Keratinocyte (primary cell): ENCODE data around the gene TM9SF3. TPM values are rescaled to one million over a fixed set of nuclear protein-coding genes. Genes with fewer than 3 reads are reported as not detected.

ENCODE experiments used
- DNase-seq: peaks from one replicate; pipeline ENCODE4 v3.0.0-alpha.2; 2011; ENCODE audit warnings: low read depth, missing footprints, low spot score
- FAIRE-seq: peaks from 2 replicates; lab custom pipeline; 2011; peaks lifted over from hg19 to GRCh38; lab: Jason Lieb, UNC
- H2AFZ ChIP-seq: 2 replicates; pipeline ENCODE4 v1.6.0; 2012; ENCODE audit warnings: low read length, control low read depth, inconsistent platforms; ENCODE audit not compliant: control insufficient read depth
- H3K27ac ChIP-seq: 2 replicates; pipeline ENCODE4 v1.5.1; 2011; ENCODE audit warnings: low read length; ENCODE audit not compliant: control insufficient read depth, insufficient read depth
- H3K27me3 ChIP-seq: 3 replicates; pipeline ENCODE4 v1.6.0; 2011; ENCODE audit warnings: low read length; ENCODE audit not compliant: control insufficient read depth, insufficient read depth; ENCODE audit errors: extremely low read depth
- H3K36me3 ChIP-seq, 2 experiments: 2 replicates in 1 of 2; 3 replicates in 1 of 2; pipeline ENCODE4 v1.5.1; 2011; ENCODE audit warnings: low read length in 2 of 2, mild to moderate bottlenecking in 1 of 2; ENCODE audit not compliant: control insufficient read depth in 2 of 2, insufficient read depth in 2 of 2; ENCODE audit errors: extremely low read depth in 1 of 2
- H3K4me1 ChIP-seq: 3 replicates; pipeline ENCODE4 v1.5.1; 2011; ENCODE audit warnings: low read length; ENCODE audit not compliant: control insufficient read depth, insufficient read depth; ENCODE audit errors: extremely low read depth
- H3K4me2 ChIP-seq: 3 replicates; pipeline ENCODE4 v1.6.0; 2011; ENCODE audit warnings: low read depth, low read length; ENCODE audit not compliant: control insufficient read depth, insufficient read depth; ENCODE audit errors: extremely low read depth
- H3K4me3 ChIP-seq, 3 experiments: fragments of 200-600 bp in 1 of 3; sonication (generic) in 1 of 3; 2 replicates in 2 of 3; 3 replicates in 1 of 3; pipeline ENCODE4 v1.5.1; 2011 to 2016; ENCODE audit warnings: low read length in 3 of 3, mild to moderate bottlenecking in 3 of 3, control low read depth in 2 of 3, inconsistent platforms in 1 of 3, low read depth in 1 of 3, mixed read lengths in 1 of 3, mixed run types in 1 of 3, moderate library complexity in 1 of 3; ENCODE audit not compliant: control insufficient read depth in 2 of 3, insufficient read depth in 2 of 3; ENCODE audit errors: extremely low read depth in 1 of 3
- H3K79me2 ChIP-seq: 2 replicates; pipeline ENCODE4 v1.6.0; 2012; ENCODE audit warnings: low read length; ENCODE audit not compliant: control insufficient read depth, insufficient read depth
- H3K9ac ChIP-seq: 3 replicates; pipeline ENCODE4 v1.6.0; 2011; ENCODE audit warnings: low read length; ENCODE audit not compliant: control insufficient read depth, insufficient read depth; ENCODE audit errors: extremely low read depth
- H3K9me1 ChIP-seq: 3 replicates; pipeline ENCODE4 v1.6.0; 2011; ENCODE audit warnings: low read length; ENCODE audit not compliant: control insufficient read depth, insufficient read depth; ENCODE audit errors: extremely low read depth
- H3K9me3 ChIP-seq: 2 replicates; pipeline ENCODE4 v1.5.1; 2012; ENCODE audit warnings: low read depth, low read length; ENCODE audit not compliant: control insufficient read depth
- H4K20me1 ChIP-seq: 3 replicates; pipeline ENCODE4 v1.6.0; 2011; ENCODE audit warnings: low read length; ENCODE audit not compliant: control insufficient read depth, insufficient read depth; ENCODE audit errors: extremely low read depth
- CTCF ChIP-seq, 3 experiments: IDR thresholded peaks in 1 of 3; conservative IDR thresholded peaks in 1 of 3; optimal IDR thresholded peaks in 1 of 3; 2 replicates in 2 of 3; 3 replicates in 1 of 3; pipeline versions ENCODE3 to v1.5.1; 2011; ENCODE audit warnings: low read length in 3 of 3, mild to moderate bottlenecking in 3 of 3, moderate library complexity in 2 of 3, control low read depth in 1 of 3, inconsistent platforms in 1 of 3; ENCODE audit not compliant: insufficient read depth in 2 of 3; ENCODE audit errors: extremely low read depth in 1 of 3
- EZH2 ChIP-seq: IDR thresholded peaks from one replicate; pipeline ENCODE4 v1.6.1; 2012; ENCODE audit warnings: inconsistent platforms, mild to moderate bottlenecking, low read length, moderate library complexity
- dilution Hi-C: fragments of 300-500 bp; cut with MboI; formaldehyde crosslinking; loops from one replicate; pipeline ENCODE4 v1.7.0; 2020; ENCODE audit warnings: low sequenced_read_pairs; ENCODE audit not compliant: extremely low pct_ligation_motif_present
- polyA plus RNA-seq, 5 experiments: library from polyadenylated mRNA; depleted of rRNA in 3 of 5; stranded (reverse) in 3 of 5; stranded (forward) in 1 of 5; unstranded in 1 of 5; fragments of >200 nt; gene quantifications; 1 replicate in 1 of 5; 2 replicates in 3 of 5; 3 replicates in 1 of 5; pipeline versions ENCODE4 v1.2.1 to v1.2.3, GENCODE V29; 2011 to 2012; ENCODE audit warnings: missing spikeins in 2 of 5, low read depth in 1 of 5, low replicate concordance in 1 of 5

TM9SF3 gene
- polyA plus RNA-seq, 1 donor (not counting 4 experiments of a cell fraction or from before 2014, with no cell fraction given): 90.0 TPM

GRCh38 chr10:96500519-96500918, 86.3 kb downstream of the TM9SF3 start:
- DNase-seq: no peak
- Histone ChIP-seq H2AFZ (no peak overlapping the region), H3K9me3 (no peaks in the 10 kb centered on the region), H4K20me1 (no peaks in the 10 kb centered on the region), H3K4me3 (no peak overlapping the region), H3K27me3 (no peaks in the 10 kb centered on the region), H3K4me1 (peaks cover 21% of the 10 kb centered on the region), H3K9me1 (no peaks in the 10 kb centered on the region), H3K4me2 (no peak overlapping the region), H3K36me3 (no peaks in the 10 kb centered on the region), H3K9ac (no peak overlapping the region), H3K27ac (no peak overlapping the region), H3K79me2 (no peaks in the 10 kb centered on the region)
- dilution Hi-C loops: no loop called here
- TF ChIP-seq EZH2 (no peak), CTCF (optimal IDR thresholded peaks at IDR 0.05 in 1 of 3, IDR thresholded peaks at IDR 0.05 in 1 of 3, conservative IDR thresholded peaks at IDR 0.05 in 1 of 3; ENCODE audit: extremely low read depth in 1 of 3, insufficient read depth in 2 of 3, low read length in 3 of 3) (no peak)
- no peak for FAIRE-seq

GRCh38 chr10:96500050-96500449, 86.8 kb downstream of the TM9SF3 start:
- H3K4me2 ChIP-seq: no peak overlapping the region
- no peaks in the 10 kb centered on the region for H3K79me2 ChIP-seq
- H3K4me3 ChIP-seq: no peak overlapping the region
- no peak overlapping the region for H2AFZ ChIP-seq
- DNase-seq: no peak
- H3K36me3 ChIP-seq: no peaks in the 10 kb centered on the region
- H3K27me3 ChIP-seq: no peaks in the 10 kb centered on the region
- H4K20me1 ChIP-seq: no peaks in the 10 kb centered on the region
- peaks cover 19% of the 10 kb centered on the region for H3K4me1 ChIP-seq
- no peaks in the 10 kb centered on the region for H3K9me1 ChIP-seq
- no peaks in the 10 kb centered on the region for H3K9me3 ChIP-seq
- no peak overlapping the region for H3K9ac ChIP-seq
- H3K27ac ChIP-seq: no peak overlapping the region
- no peak for FAIRE-seq
- TF ChIP-seq EZH2 (no peak), CTCF (optimal IDR thresholded peaks at IDR 0.05 in 1 of 3, IDR thresholded peaks at IDR 0.05 in 1 of 3, conservative IDR thresholded peaks at IDR 0.05 in 1 of 3; ENCODE audit: extremely low read depth in 1 of 3, insufficient read depth in 2 of 3, low read length in 3 of 3) (no peak)
- dilution Hi-C loops: no loop called here
